HCT116 (cell line): ENCODE results near the gene HMG20A.

Source experiments
- CEBPB ChIP-seq: IDR thresholded peaks from 2 replicates; pipeline ENCODE4 v1.6.1; 2012; ENCODE audit warnings: low read depth
- ELF1 ChIP-seq: IDR thresholded peaks from 2 replicates; pipeline ENCODE4 v1.6.1; 2012; ENCODE audit warnings: low read depth, borderline replicate concordance
- EZH2phosphoT487 ChIP-seq: fragments of 200-600 bp; IDR thresholded peaks from 2 replicates; pipeline ENCODE4 v1.6.1; 2018; ENCODE audit warnings: antibody characterized with exemption, borderline replicate concordance
- POLR2A ChIP-seq: IDR thresholded peaks from 2 replicates; pipeline ENCODE4 v1.7.0; 2011; ENCODE audit warnings: borderline replicate concordance; ENCODE audit not compliant: insufficient read depth, insufficient read length; ENCODE audit errors: extremely low read depth
- RAD21 ChIP-seq: IDR thresholded peaks from 2 replicates; pipeline ENCODE4 v1.6.1; 2012; ENCODE audit warnings: low read depth, mild to moderate bottlenecking
- SP1 ChIP-seq: IDR thresholded peaks from 2 replicates; pipeline ENCODE4 v1.6.1; 2012; ENCODE audit warnings: low read depth
- TCF7L2 ChIP-seq: IDR thresholded peaks from 2 replicates; pipeline ENCODE4 v1.7.0; 2011; ENCODE audit warnings: borderline replicate concordance, inconsistent platforms; ENCODE audit not compliant: insufficient read depth, insufficient read length; ENCODE audit errors: extremely low read depth
- TF ChIP-seq, protein P1 (sequence below), 3 experiments: fragments of 200-600 bp in 1 of 3; sonication (generic) in 1 of 3; IDR thresholded peaks in 2 of 3; conservative IDR thresholded peaks in 1 of 3; 2 replicates each; pipeline ENCODE4 v1.5.1; 2012 to 2017; ENCODE audit warnings: low read depth in 2 of 3, low read length in 2 of 3, antibody characterized with exemption in 1 of 3, borderline replicate concordance in 1 of 3, control low read depth in 1 of 3, mild to moderate bottlenecking in 1 of 3, mixed read lengths in 1 of 3, mixed run types in 1 of 3, moderate library complexity in 1 of 3; ENCODE audit not compliant: insufficient read depth in 1 of 3
- TF ChIP-seq, protein P2 (sequence below): IDR thresholded peaks from 2 replicates; pipeline ENCODE4 v1.6.1; 2012; ENCODE audit warnings: low read depth
- TF ChIP-seq, protein P3 (sequence below): IDR thresholded peaks from 2 replicates; pipeline ENCODE4 v1.6.1; 2012
- TF ChIP-seq, protein P4 (sequence below): IDR thresholded peaks from 2 replicates; pipeline ENCODE4 v1.6.1; 2012

DNA sequence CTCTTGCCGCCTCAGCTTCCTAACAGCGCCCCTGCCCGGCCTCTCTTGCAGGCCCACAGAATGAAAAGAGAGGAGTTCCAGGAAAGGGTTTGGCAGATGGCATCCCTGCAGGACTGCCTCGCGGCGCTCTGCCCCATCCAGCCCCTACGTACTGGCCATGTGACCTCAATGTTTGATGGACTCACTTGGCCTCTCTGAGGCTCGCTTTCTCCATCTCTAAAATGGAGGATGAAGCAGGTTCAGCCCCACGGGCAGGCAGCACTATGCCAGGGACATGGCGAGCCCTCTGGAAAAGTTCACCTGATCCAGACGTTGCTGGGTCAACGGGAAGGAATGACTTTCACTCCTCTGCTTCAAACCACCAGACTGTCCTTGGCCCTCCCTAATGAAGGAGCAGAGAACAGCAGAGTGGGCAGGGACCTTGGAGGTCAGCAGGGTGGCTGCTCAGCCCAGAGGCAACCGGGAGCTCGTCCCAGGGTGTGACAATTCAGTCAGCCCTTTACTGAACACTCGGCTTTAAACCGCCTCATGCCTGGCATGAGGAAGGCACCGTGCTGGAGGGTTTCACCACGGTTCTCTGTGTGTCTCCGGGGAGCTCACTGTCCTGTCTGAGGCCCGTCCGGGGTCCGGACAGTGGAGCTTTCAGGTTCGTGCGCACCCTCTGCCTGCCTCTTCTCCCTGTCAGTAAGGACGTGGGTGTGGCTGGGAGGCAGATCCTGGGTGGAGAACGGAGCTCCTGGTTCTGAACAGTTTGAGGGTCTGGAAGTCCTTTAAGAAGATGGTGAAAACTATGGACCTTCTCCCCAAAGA lies 110.7 kb downstream of the HMG20A start:
- TF ChIP-seq, protein P1, sequence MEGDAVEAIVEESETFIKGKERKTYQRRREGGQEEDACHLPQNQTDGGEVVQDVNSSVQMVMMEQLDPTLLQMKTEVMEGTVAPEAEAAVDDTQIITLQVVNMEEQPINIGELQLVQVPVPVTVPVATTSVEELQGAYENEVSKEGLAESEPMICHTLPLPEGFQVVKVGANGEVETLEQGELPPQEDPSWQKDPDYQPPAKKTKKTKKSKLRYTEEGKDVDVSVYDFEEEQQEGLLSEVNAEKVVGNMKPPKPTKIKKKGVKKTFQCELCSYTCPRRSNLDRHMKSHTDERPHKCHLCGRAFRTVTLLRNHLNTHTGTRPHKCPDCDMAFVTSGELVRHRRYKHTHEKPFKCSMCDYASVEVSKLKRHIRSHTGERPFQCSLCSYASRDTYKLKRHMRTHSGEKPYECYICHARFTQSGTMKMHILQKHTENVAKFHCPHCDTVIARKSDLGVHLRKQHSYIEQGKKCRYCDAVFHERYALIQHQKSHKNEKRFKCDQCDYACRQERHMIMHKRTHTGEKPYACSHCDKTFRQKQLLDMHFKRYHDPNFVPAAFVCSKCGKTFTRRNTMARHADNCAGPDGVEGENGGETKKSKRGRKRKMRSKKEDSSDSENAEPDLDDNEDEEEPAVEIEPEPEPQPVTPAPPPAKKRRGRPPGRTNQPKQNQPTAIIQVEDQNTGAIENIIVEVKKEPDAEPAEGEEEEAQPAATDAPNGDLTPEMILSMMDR (IDR thresholded peaks at IDR 0.05 in 2 of 3, conservative IDR thresholded peaks at IDR 0.05 in 1 of 3; ENCODE audit: borderline replicate concordance in 1 of 3, insufficient read depth in 1 of 3, low read depth in 2 of 3, low read length in 2 of 3) = no peak
- TF ChIP-seq SP1 = no peak
- no peak for TF ChIP-seq POLR2A
- TF ChIP-seq, protein P2, sequence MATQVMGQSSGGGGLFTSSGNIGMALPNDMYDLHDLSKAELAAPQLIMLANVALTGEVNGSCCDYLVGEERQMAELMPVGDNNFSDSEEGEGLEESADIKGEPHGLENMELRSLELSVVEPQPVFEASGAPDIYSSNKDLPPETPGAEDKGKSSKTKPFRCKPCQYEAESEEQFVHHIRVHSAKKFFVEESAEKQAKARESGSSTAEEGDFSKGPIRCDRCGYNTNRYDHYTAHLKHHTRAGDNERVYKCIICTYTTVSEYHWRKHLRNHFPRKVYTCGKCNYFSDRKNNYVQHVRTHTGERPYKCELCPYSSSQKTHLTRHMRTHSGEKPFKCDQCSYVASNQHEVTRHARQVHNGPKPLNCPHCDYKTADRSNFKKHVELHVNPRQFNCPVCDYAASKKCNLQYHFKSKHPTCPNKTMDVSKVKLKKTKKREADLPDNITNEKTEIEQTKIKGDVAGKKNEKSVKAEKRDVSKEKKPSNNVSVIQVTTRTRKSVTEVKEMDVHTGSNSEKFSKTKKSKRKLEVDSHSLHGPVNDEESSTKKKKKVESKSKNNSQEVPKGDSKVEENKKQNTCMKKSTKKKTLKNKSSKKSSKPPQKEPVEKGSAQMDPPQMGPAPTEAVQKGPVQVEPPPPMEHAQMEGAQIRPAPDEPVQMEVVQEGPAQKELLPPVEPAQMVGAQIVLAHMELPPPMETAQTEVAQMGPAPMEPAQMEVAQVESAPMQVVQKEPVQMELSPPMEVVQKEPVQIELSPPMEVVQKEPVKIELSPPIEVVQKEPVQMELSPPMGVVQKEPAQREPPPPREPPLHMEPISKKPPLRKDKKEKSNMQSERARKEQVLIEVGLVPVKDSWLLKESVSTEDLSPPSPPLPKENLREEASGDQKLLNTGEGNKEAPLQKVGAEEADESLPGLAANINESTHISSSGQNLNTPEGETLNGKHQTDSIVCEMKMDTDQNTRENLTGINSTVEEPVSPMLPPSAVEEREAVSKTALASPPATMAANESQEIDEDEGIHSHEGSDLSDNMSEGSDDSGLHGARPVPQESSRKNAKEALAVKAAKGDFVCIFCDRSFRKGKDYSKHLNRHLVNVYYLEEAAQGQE = no peak
- no peak for TF ChIP-seq RAD21
- TF ChIP-seq, protein P3, sequence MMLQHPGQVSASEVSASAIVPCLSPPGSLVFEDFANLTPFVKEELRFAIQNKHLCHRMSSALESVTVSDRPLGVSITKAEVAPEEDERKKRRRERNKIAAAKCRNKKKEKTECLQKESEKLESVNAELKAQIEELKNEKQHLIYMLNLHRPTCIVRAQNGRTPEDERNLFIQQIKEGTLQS = no peak
- no peak for TF ChIP-seq TCF7L2
- no peak for TF ChIP-seq EZH2phosphoT487
- no peak for TF ChIP-seq ELF1
- TF ChIP-seq, protein P4, sequence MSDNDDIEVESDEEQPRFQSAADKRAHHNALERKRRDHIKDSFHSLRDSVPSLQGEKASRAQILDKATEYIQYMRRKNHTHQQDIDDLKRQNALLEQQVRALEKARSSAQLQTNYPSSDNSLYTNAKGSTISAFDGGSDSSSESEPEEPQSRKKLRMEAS = no peak
- TF ChIP-seq CEBPB = no peak
